ENCODE data around the gene CPHXL2. TPM values are rescaled to one million over a fixed set of nuclear protein-coding genes. Genes with fewer than 3 reads are reported as not detected.

The CPHXL2 gene
- total RNA-seq, 6 experiments from 2014 or later = not detected

- Mint-ChIP-seq H3K36me3 (ENCODE audit: low read depth) (peaks cover 47% of the 10 kb centered on the region), H3K27ac (no peak overlapping the region; the same call in 1 of the 2 replicates), H3K4me1 (ENCODE audit: low read depth) (peaks cover 21% of the 10 kb centered on the region), H3K9me3 (no peaks in the 10 kb centered on the region), H3K4me3 (no peak overlapping the region; the same call in 1 of the 2 replicates), H3K27me3 (ENCODE audit: insufficient read depth) (no peaks in the 10 kb centered on the region; the same call in 1 of the 2 replicates)
- no peak for DNase-seq
- TF ChIP-seq, protein P1, sequence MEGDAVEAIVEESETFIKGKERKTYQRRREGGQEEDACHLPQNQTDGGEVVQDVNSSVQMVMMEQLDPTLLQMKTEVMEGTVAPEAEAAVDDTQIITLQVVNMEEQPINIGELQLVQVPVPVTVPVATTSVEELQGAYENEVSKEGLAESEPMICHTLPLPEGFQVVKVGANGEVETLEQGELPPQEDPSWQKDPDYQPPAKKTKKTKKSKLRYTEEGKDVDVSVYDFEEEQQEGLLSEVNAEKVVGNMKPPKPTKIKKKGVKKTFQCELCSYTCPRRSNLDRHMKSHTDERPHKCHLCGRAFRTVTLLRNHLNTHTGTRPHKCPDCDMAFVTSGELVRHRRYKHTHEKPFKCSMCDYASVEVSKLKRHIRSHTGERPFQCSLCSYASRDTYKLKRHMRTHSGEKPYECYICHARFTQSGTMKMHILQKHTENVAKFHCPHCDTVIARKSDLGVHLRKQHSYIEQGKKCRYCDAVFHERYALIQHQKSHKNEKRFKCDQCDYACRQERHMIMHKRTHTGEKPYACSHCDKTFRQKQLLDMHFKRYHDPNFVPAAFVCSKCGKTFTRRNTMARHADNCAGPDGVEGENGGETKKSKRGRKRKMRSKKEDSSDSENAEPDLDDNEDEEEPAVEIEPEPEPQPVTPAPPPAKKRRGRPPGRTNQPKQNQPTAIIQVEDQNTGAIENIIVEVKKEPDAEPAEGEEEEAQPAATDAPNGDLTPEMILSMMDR (IDR thresholded peaks at IDR 0.05) = no peak
Measured at GRCh38 chr16:75644240-75645012, 32.4 kb downstream of the CPHXL2 start.

DNA sequence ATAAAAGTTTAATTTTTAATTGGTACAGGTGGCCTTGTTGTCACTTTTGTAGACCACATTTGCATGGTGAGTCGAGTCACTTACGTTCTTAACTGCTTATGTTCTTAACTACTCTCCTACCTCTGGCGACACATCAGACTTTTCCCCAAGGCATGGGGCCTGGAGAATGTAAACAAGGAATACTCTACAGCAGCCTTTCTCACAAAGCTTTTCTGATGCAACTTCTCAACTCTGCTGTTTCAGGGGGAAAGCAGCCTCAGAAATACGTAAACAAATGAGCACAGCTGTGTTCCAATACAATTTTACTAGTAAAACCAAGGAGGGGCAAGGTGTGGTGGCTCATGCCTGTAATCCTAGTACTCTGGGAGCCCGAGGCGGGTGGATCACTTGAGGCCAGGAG, 36.2 kb downstream of the CPHXL2 start:
- Mint-ChIP-seq H3K4me1 (ENCODE audit: low read depth) (peaks cover 15% of the 10 kb centered on the region), H3K4me3 (no peak overlapping the region), H3K36me3 (ENCODE audit: low read depth) (peaks cover 54% of the 10 kb centered on the region), H3K9me3 (no peaks in the 10 kb centered on the region), H3K27ac (no peak overlapping the region), H3K27me3 (ENCODE audit: insufficient read depth) (no peaks in the 10 kb centered on the region)
- TF ChIP-seq, protein P1 (IDR thresholded peaks at IDR 0.05) = no peak
- no peak for DNase-seq

GRCh38 chr16:75635036-75635435, 41.8 kb downstream of the CPHXL2 start:
- TF ChIP-seq, protein P1 (IDR thresholded peaks at IDR 0.05) = no peak
- H3K4me1 Mint-ChIP-seq (ENCODE audit: low read depth) = no peaks in the 10 kb centered on the region
- no peak overlapping the region for H3K4me3 Mint-ChIP-seq
- DNase-seq = no peak
- H3K27me3 Mint-ChIP-seq (ENCODE audit: insufficient read depth) = no peaks in the 10 kb centered on the region
- H3K36me3 Mint-ChIP-seq (ENCODE audit: low read depth) = peaks cover 58% of the 10 kb centered on the region
- H3K9me3 Mint-ChIP-seq = no peaks in the 10 kb centered on the region
- no peak overlapping the region for H3K27ac Mint-ChIP-seq

DNA sequence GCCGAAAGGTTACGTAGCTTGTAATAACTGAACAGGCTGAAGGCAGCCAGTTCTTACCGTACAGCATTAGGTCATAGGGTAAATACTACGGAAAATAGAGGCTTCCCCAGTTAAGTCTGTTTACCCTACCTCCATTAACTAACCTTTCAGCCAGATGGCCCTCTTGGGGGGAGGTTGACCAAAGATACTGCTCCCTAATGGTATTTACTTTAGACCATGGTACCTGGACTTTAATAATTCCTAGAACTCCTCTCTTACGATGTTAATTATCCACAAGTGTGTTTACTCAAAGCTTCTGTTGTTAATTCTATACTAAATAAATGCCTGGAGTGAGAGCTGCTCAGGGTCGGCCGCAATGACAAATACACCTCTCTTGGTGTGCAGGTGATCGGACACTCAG, 44.0 kb downstream of the CPHXL2 start:
- Mint-ChIP-seq H3K27ac (no peak overlapping the region), H3K27me3 (ENCODE audit: insufficient read depth) (no peaks in the 10 kb centered on the region), H3K9me3 (no peaks in the 10 kb centered on the region), H3K36me3 (ENCODE audit: low read depth) (peaks cover 54% of the 10 kb centered on the region), H3K4me1 (ENCODE audit: low read depth) (no peaks in the 10 kb centered on the region), H3K4me3 (no peak overlapping the region)
- TF ChIP-seq, protein P1 (IDR thresholded peaks at IDR 0.05) = no peak
- no peak for DNase-seq

DNA sequence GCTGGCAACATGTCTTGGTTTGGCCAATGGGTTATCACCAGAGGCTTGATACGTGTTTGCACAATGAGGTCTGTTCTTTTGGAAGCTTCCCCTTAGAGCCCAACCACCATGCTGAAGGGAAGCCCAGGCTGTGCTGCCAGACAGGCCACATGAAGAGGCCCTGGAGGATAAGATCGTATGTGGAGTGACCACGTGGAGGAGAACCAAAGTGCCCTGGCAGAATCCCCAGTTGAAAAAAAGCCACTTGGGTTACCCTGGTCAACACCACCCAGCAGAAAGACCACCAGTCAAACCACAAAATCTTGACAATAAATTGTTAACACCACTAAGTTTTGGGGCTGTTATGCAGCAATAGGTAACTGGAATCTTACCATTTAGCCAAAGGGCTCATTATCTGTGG, 46.8 kb downstream of the CPHXL2 start:
- Mint-ChIP-seq H3K36me3 (ENCODE audit: low read depth) (peaks cover 58% of the 10 kb centered on the region), H3K27me3 (ENCODE audit: insufficient read depth) (peaks cover 2% of the 10 kb centered on the region; the same call in 1 of the 2 replicates), H3K9me3 (no peaks in the 10 kb centered on the region), H3K27ac (no peak overlapping the region), H3K4me1 (ENCODE audit: low read depth) (peaks cover 19% of the 10 kb centered on the region), H3K4me3 (no peak overlapping the region)
- TF ChIP-seq, protein P1 (IDR thresholded peaks at IDR 0.05) = no peak
- DNase-seq = no peak
